C4-2B (cell line): ENCODE results near the gene OMP.

ENCODE experiments used
- ZFX ChIP-seq: fragments of 450-650 bp; IDR thresholded peaks from 2 replicates; pipeline ENCODE4 v1.6.1; 2017
- TF ChIP-seq, protein P1 (sequence below): fragments of 450-650 bp; conservative IDR thresholded peaks from 2 replicates; pipeline ENCODE4 v1.5.1; 2017; ENCODE audit warnings: mild to moderate bottlenecking

GRCh38 chr11:77114089-77114463 is 11.4 kb downstream of the OMP start:
- TF ChIP-seq, protein P1, sequence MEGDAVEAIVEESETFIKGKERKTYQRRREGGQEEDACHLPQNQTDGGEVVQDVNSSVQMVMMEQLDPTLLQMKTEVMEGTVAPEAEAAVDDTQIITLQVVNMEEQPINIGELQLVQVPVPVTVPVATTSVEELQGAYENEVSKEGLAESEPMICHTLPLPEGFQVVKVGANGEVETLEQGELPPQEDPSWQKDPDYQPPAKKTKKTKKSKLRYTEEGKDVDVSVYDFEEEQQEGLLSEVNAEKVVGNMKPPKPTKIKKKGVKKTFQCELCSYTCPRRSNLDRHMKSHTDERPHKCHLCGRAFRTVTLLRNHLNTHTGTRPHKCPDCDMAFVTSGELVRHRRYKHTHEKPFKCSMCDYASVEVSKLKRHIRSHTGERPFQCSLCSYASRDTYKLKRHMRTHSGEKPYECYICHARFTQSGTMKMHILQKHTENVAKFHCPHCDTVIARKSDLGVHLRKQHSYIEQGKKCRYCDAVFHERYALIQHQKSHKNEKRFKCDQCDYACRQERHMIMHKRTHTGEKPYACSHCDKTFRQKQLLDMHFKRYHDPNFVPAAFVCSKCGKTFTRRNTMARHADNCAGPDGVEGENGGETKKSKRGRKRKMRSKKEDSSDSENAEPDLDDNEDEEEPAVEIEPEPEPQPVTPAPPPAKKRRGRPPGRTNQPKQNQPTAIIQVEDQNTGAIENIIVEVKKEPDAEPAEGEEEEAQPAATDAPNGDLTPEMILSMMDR = no peak
- no peak for TF ChIP-seq ZFX
